ENCODE results near the gene LAMB4. TPM values are rescaled to one million over a fixed set of nuclear protein-coding genes. Genes with fewer than 3 reads are reported as not detected.

The LAMB4 gene
- total and polyA plus RNA-seq, 2 donors: 0.42 to 0.52 TPM

- DNase-seq (ENCODE audit: low read depth in 6 of 9, low spot score in 9 of 9): no peak
- Histone ChIP-seq H3K9me3 (ENCODE audit: control insufficient read depth in 2 of 2, insufficient read depth in 1 of 2, low read length in 1 of 2) (no peaks in the 10 kb centered on the region), H3K27ac (ENCODE audit: low read depth in 1 of 2, low read length in 1 of 2) (no peak overlapping the region), H3K4me1 (ENCODE audit: control insufficient read depth in 2 of 2, insufficient read depth in 2 of 2, low read length in 2 of 2) (peaks cover 0 to 7% of the 10 kb centered on the region in 2 donors), H3K36me3 (ENCODE audit: control insufficient read depth in 2 of 2, insufficient read depth in 2 of 2, low read length in 1 of 2) (no peaks in the 10 kb centered on the region), H3K27me3 (ENCODE audit: control insufficient read depth in 2 of 2, insufficient read depth in 1 of 2, low read length in 1 of 2) (no peaks in the 10 kb centered on the region), H3K4me3 (ENCODE audit: low read length in 2 of 2) (no peak overlapping the region)
- WGBS: 87% methylated on average over 8 of the region's 8 CpGs
These were observed 15.2 kb upstream of the LAMB4 start for GRCh38 chr7:108145401-108145800.

- Histone ChIP-seq H3K4me1 (ENCODE audit: control insufficient read depth in 2 of 2, insufficient read depth in 2 of 2, low read length in 2 of 2) (peaks cover 0 to 7% of the 10 kb centered on the region in 2 donors), H3K27ac (ENCODE audit: low read depth in 1 of 2, low read length in 1 of 2) (no peak overlapping the region), H3K36me3 (ENCODE audit: control insufficient read depth in 2 of 2, insufficient read depth in 2 of 2, low read length in 1 of 2) (no peaks in the 10 kb centered on the region), H3K4me3 (ENCODE audit: low read length in 2 of 2) (no peak overlapping the region), H3K27me3 (ENCODE audit: control insufficient read depth in 2 of 2, insufficient read depth in 1 of 2, low read length in 1 of 2) (no peaks in the 10 kb centered on the region), H3K9me3 (ENCODE audit: control insufficient read depth in 2 of 2, insufficient read depth in 1 of 2, low read length in 1 of 2) (no peaks in the 10 kb centered on the region)
- WGBS: 59% methylated on average over 3 of the region's 3 CpGs
- DNase-seq (ENCODE audit: low read depth in 6 of 9, low spot score in 9 of 9): no peak
These were observed 14.8 kb upstream of the LAMB4 start for GRCh38 chr7:108144931-108145330.

GRCh38 chr7:108143658-108144420, 13.7 kb upstream of the LAMB4 start:
- 97% methylated on average over 6 of the region's 6 CpGs for WGBS
- Histone ChIP-seq H3K4me1 (ENCODE audit: control insufficient read depth in 2 of 2, insufficient read depth in 2 of 2, low read length in 2 of 2) (peaks cover 0 to 7% of the 10 kb centered on the region in 2 donors), H3K27ac (ENCODE audit: low read depth in 1 of 2, low read length in 1 of 2) (no peak overlapping the region), H3K4me3 (ENCODE audit: low read length in 2 of 2) (no peak overlapping the region), H3K27me3 (ENCODE audit: control insufficient read depth in 2 of 2, insufficient read depth in 1 of 2, low read length in 1 of 2) (no peaks in the 10 kb centered on the region), H3K9me3 (ENCODE audit: control insufficient read depth in 2 of 2, insufficient read depth in 1 of 2, low read length in 1 of 2) (no peaks in the 10 kb centered on the region), H3K36me3 (ENCODE audit: control insufficient read depth in 2 of 2, insufficient read depth in 2 of 2, low read length in 1 of 2) (no peaks in the 10 kb centered on the region)
- no peak for DNase-seq (ENCODE audit: low read depth in 6 of 9, low spot score in 9 of 9)

- Histone ChIP-seq H3K9me3 (ENCODE audit: control insufficient read depth in 2 of 2, insufficient read depth in 1 of 2, low read length in 1 of 2) (no peaks in the 10 kb centered on the region), H3K36me3 (ENCODE audit: control insufficient read depth in 2 of 2, insufficient read depth in 2 of 2, low read length in 1 of 2) (no peaks in the 10 kb centered on the region), H3K4me3 (ENCODE audit: low read length in 2 of 2) (no peak overlapping the region), H3K4me1 (ENCODE audit: control insufficient read depth in 2 of 2, insufficient read depth in 2 of 2, low read length in 2 of 2) (peaks cover 0 to 7% of the 10 kb centered on the region in 2 donors), H3K27me3 (ENCODE audit: control insufficient read depth in 2 of 2, insufficient read depth in 1 of 2, low read length in 1 of 2) (no peaks in the 10 kb centered on the region), H3K27ac (ENCODE audit: low read depth in 1 of 2, low read length in 1 of 2) (no peak overlapping the region)
- WGBS: 94% methylated on average over 6 of the region's 6 CpGs
- no peak for DNase-seq (ENCODE audit: low read depth in 6 of 9, low spot score in 9 of 9)
These were observed 12.6 kb upstream of the LAMB4 start for GRCh38 chr7:108142675-108143259.

GRCh38 chr7:108142180-108142579, 12.0 kb upstream of the LAMB4 start:
- no peak overlapping the region for H3K27ac ChIP-seq (ENCODE audit: low read depth in 1 of 2, low read length in 1 of 2)
- H3K27me3 ChIP-seq (ENCODE audit: control insufficient read depth in 2 of 2, insufficient read depth in 1 of 2, low read length in 1 of 2): no peaks in the 10 kb centered on the region
- DNase-seq (ENCODE audit: low read depth in 6 of 9, low spot score in 9 of 9): no peak
- H3K9me3 ChIP-seq (ENCODE audit: control insufficient read depth in 2 of 2, insufficient read depth in 1 of 2, low read length in 1 of 2): no peaks in the 10 kb centered on the region
- no peak overlapping the region for H3K4me3 ChIP-seq (ENCODE audit: low read length in 2 of 2)
- 99% methylated on average over 4 of the region's 4 CpGs for WGBS
- no peaks in the 10 kb centered on the region for H3K36me3 ChIP-seq (ENCODE audit: control insufficient read depth in 2 of 2, insufficient read depth in 2 of 2, low read length in 1 of 2)
- H3K4me1 ChIP-seq (ENCODE audit: control insufficient read depth in 2 of 2, insufficient read depth in 2 of 2, low read length in 2 of 2): peaks cover 0 to 7% of the 10 kb centered on the region in 2 donors

DNA sequence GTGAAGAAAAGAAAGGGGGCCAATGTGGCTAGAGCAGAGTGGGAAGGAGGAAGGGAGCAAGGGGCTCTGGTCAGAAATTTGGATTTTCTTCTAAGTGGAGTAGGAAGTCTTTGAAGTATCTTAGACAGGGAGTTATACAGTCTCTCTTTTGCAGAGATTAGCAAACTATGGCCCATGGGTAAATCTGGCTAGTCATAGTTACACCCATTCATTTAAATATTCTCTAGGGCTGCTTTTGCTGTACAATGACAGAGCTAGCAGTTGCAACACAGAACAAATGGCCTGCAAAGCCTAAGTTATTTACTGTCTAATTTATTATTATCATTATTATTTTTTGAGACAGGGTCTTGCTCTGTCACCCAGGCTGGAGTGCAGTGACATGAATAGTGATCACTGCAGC, 10.5 kb upstream of the LAMB4 start:
- Histone ChIP-seq H3K4me3 (ENCODE audit: low read length in 2 of 2) (no peak overlapping the region), H3K27me3 (ENCODE audit: control insufficient read depth in 2 of 2, insufficient read depth in 1 of 2, low read length in 1 of 2) (no peaks in the 10 kb centered on the region), H3K9me3 (ENCODE audit: control insufficient read depth in 2 of 2, insufficient read depth in 1 of 2, low read length in 1 of 2) (no peaks in the 10 kb centered on the region), H3K27ac (ENCODE audit: low read depth in 1 of 2, low read length in 1 of 2) (no peak overlapping the region), H3K36me3 (ENCODE audit: control insufficient read depth in 2 of 2, insufficient read depth in 2 of 2, low read length in 1 of 2) (no peaks in the 10 kb centered on the region), H3K4me1 (ENCODE audit: control insufficient read depth in 2 of 2, insufficient read depth in 2 of 2, low read length in 2 of 2) (peaks cover 0 to 3% of the 10 kb centered on the region in 2 donors)
- DNase-seq (ENCODE audit: low read depth in 6 of 9, low spot score in 9 of 9): no peak

GRCh38 chr7:108138911-108139310, 8.8 kb upstream of the LAMB4 start:
- Histone ChIP-seq H3K27ac (ENCODE audit: low read depth in 1 of 2, low read length in 1 of 2) (no peak overlapping the region), H3K36me3 (ENCODE audit: control insufficient read depth in 2 of 2, insufficient read depth in 2 of 2, low read length in 1 of 2) (no peaks in the 10 kb centered on the region), H3K4me1 (ENCODE audit: control insufficient read depth in 2 of 2, insufficient read depth in 2 of 2, low read length in 2 of 2) (peaks cover 3 to 6% of the 10 kb centered on the region in 2 donors), H3K27me3 (ENCODE audit: control insufficient read depth in 2 of 2, insufficient read depth in 1 of 2, low read length in 1 of 2) (no peaks in the 10 kb centered on the region), H3K4me3 (ENCODE audit: low read length in 2 of 2) (no peak overlapping the region), H3K9me3 (ENCODE audit: control insufficient read depth in 2 of 2, insufficient read depth in 1 of 2, low read length in 1 of 2) (no peaks in the 10 kb centered on the region)
- DNase-seq (ENCODE audit: low read depth in 6 of 9, low spot score in 9 of 9): no peak

DNA sequence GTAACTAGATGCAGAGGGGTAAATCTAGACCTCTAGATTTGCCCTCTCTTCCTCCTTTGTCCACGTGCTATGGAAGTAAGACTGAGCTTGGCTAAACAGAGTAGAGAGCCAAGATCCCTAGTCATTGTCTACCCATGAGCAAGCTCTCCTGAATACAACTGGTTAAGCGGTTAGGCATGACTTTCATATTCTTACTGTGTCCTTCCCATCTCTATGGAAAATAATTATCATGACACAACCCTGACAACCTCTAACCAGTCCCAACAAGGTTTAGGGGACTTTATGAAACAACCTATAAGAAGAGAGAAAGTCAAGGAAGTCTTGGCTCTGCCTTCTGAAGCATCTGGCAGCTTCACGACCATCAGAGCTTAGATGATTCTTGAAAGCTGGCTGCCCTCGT, 7.8 kb upstream of the LAMB4 start:
- no peaks in the 10 kb centered on the region for H3K27me3 ChIP-seq (ENCODE audit: control insufficient read depth in 2 of 2, insufficient read depth in 1 of 2, low read length in 1 of 2)
- no peak for DNase-seq (ENCODE audit: low read depth in 6 of 9, low spot score in 9 of 9)
- no peaks in the 10 kb centered on the region for H3K9me3 ChIP-seq (ENCODE audit: control insufficient read depth in 2 of 2, insufficient read depth in 1 of 2, low read length in 1 of 2)
- H3K27ac ChIP-seq (ENCODE audit: low read depth in 1 of 2, low read length in 1 of 2): no peak overlapping the region
- H3K4me1 ChIP-seq (ENCODE audit: control insufficient read depth in 2 of 2, insufficient read depth in 2 of 2, low read length in 2 of 2): peaks cover 3 to 6% of the 10 kb centered on the region in 2 donors
- no peak overlapping the region for H3K4me3 ChIP-seq (ENCODE audit: low read length in 2 of 2)
- H3K36me3 ChIP-seq (ENCODE audit: control insufficient read depth in 2 of 2, insufficient read depth in 2 of 2, low read length in 1 of 2): no peaks in the 10 kb centered on the region
- WGBS: 96% methylated on average over 4 of the region's 4 CpGs

- DNase-seq (ENCODE audit: low read depth in 6 of 9, low spot score in 9 of 9): no peak
- peaks cover 3 to 6% of the 10 kb centered on the region in 2 donors for H3K4me1 ChIP-seq (ENCODE audit: control insufficient read depth in 2 of 2, insufficient read depth in 2 of 2, low read length in 2 of 2)
- no peak overlapping the region for H3K4me3 ChIP-seq (ENCODE audit: low read length in 2 of 2)
- H3K36me3 ChIP-seq (ENCODE audit: control insufficient read depth in 2 of 2, insufficient read depth in 2 of 2, low read length in 1 of 2): no peaks in the 10 kb centered on the region
- H3K9me3 ChIP-seq (ENCODE audit: control insufficient read depth in 2 of 2, insufficient read depth in 1 of 2, low read length in 1 of 2): no peaks in the 10 kb centered on the region
- WGBS: 80% methylated on average over 3 of the region's 3 CpGs
- H3K27ac ChIP-seq (ENCODE audit: low read depth in 1 of 2, low read length in 1 of 2): no peak overlapping the region
- no peaks in the 10 kb centered on the region for H3K27me3 ChIP-seq (ENCODE audit: control insufficient read depth in 2 of 2, insufficient read depth in 1 of 2, low read length in 1 of 2)
These were observed 6.9 kb upstream of the LAMB4 start for GRCh38 chr7:108137040-108137439.
